IMR-90 (cell line): ENCODE measurements around the gene DTNA. TPM values are rescaled to one million over a fixed set of nuclear protein-coding genes. Genes with fewer than 3 reads are reported as not detected.

Source experiments
- ATAC-seq: fragments of 200-7000 bp; cut with Tn5 transposase; 2 replicates; pipeline ENCODE4 v1.9.1; 2020; ENCODE audit warnings: low read depth, mild to moderate bottlenecking, moderate library complexity
- BruUV-seq: library from RNA; stranded (reverse); fragments of 400-500 nt; replicated peaks from 2 replicates; lab custom pipeline; 2021; lab: Mats Ljungman, UMichigan
- CTCF ChIA-PET: fragments of 300-600 bp; formaldehyde crosslinking; extraction: SDS; loops from one replicate; lab custom pipeline; 2021; ENCODE audit warnings: antibody characterized with exemption; lab: Yijun Ruan, JAX
- POLR2A ChIA-PET: fragments of 300-600 bp; sonication (Branson Sonifier 250); formaldehyde crosslinking; loops from one replicate; lab custom pipeline; 2022; ENCODE audit warnings: antibody characterized with exemption; ENCODE audit not compliant: unreplicated experiment; lab: Charles Lee
- DNase-seq: peaks from one replicate; pipeline ENCODE4 v3.0.0; 2013
- H2AFZ ChIP-seq: replicated peaks from 2 replicates; pipeline ENCODE3; 2013; ENCODE audit warnings: low read length, mild to moderate bottlenecking; ENCODE audit not compliant: poor library complexity
- H2AK5ac ChIP-seq: 2 replicates; pipeline ENCODE4 v1.6.1; 2013; ENCODE audit warnings: low read depth, low read length, inconsistent platforms
- H2AK9ac ChIP-seq: replicated peaks from 2 replicates; pipeline ENCODE3; 2013; ENCODE audit warnings: mild to moderate bottlenecking, low read depth, low read length, moderate library complexity; ENCODE audit not compliant: poor library complexity
- H2BK120ac ChIP-seq: 2 replicates; pipeline ENCODE4 v1.6.1; 2013; ENCODE audit warnings: low read depth, low read length, inconsistent platforms
- H2BK15ac ChIP-seq: 3 replicates; pipeline ENCODE4 v1.6.1; 2013; ENCODE audit warnings: low read depth, low read length, inconsistent platforms
- H2BK20ac ChIP-seq: 2 replicates; pipeline ENCODE4 v1.6.1; 2013; ENCODE audit warnings: low read depth, mild to moderate bottlenecking, inconsistent platforms, low read length, moderate library complexity
- H2BK5ac ChIP-seq: 2 replicates; pipeline ENCODE4 v1.6.1; 2013; ENCODE audit warnings: mild to moderate bottlenecking, low read depth, low read length, inconsistent platforms; ENCODE audit not compliant: poor library complexity, severe bottlenecking
- H3K14ac ChIP-seq: replicated peaks from 2 replicates; pipeline ENCODE4 v1.6.1; 2013; ENCODE audit warnings: low read depth, low read length, inconsistent platforms
- H3K18ac ChIP-seq: 2 replicates; pipeline ENCODE4 v1.6.1; 2013; ENCODE audit warnings: low read depth, low read length, control low read depth
- H3K23ac ChIP-seq: 2 replicates; pipeline ENCODE4 v1.6.1; 2013; ENCODE audit warnings: low read depth, low read length, inconsistent platforms
- H3K27ac ChIP-seq: 2 replicates; pipeline ENCODE4 v1.5.1; 2013; ENCODE audit warnings: mild to moderate bottlenecking, control low read depth, low read length; ENCODE audit not compliant: insufficient read depth
- H3K27me3 ChIP-seq: 2 replicates; pipeline ENCODE4 v1.6.1; 2013; ENCODE audit warnings: low read length; ENCODE audit not compliant: control insufficient read depth, insufficient read depth
- H3K36me3 ChIP-seq: 2 replicates; pipeline ENCODE4 v1.6.1; 2013; ENCODE audit warnings: low read length, mixed read lengths; ENCODE audit not compliant: control insufficient read depth, insufficient read depth
- H3K4ac ChIP-seq: 2 replicates; pipeline ENCODE4 v1.6.1; 2013; ENCODE audit warnings: low read depth, low read length, inconsistent platforms
- H3K4me1 ChIP-seq: 2 replicates; pipeline ENCODE4 v1.6.1; 2013; ENCODE audit warnings: low read length, mixed read lengths; ENCODE audit not compliant: control insufficient read depth, insufficient read depth
- H3K4me2 ChIP-seq: 2 replicates; pipeline ENCODE4 v1.6.1; 2013; ENCODE audit warnings: low read depth, mild to moderate bottlenecking, control low read depth, low read length, moderate library complexity
- H3K4me3 ChIP-seq: 2 replicates; pipeline ENCODE4 v1.5.1; 2013; ENCODE audit warnings: low read depth, mild to moderate bottlenecking, control low read depth, low read length, moderate library complexity; ENCODE audit not compliant: insufficient read depth
- H3K56ac ChIP-seq: 2 replicates; pipeline ENCODE4 v1.6.1; 2013; ENCODE audit warnings: low read length, inconsistent platforms; ENCODE audit not compliant: insufficient read depth; ENCODE audit errors: extremely low read depth
- H3K79me1 ChIP-seq, 2 experiments: 2 replicates each; pipeline ENCODE4 v1.6.1; 2013; ENCODE audit warnings: low read length in 2 of 2, inconsistent platforms in 1 of 2, low read depth in 1 of 2
- H3K9ac ChIP-seq: 2 replicates; pipeline ENCODE4 v1.6.1; 2013; ENCODE audit warnings: low read depth, low read length, control low read depth
- H3K9me1 ChIP-seq: 2 replicates; pipeline ENCODE4 v1.6.1; 2013; ENCODE audit warnings: low read length, inconsistent platforms; ENCODE audit not compliant: insufficient read depth
- H3K9me3 ChIP-seq: 2 replicates; pipeline ENCODE4 v1.6.1; 2013; ENCODE audit warnings: low read length; ENCODE audit not compliant: control insufficient read depth, insufficient read depth
- H4K20me1 ChIP-seq: 2 replicates; pipeline ENCODE4 v1.6.1; 2013; ENCODE audit warnings: low read length, inconsistent platforms; ENCODE audit not compliant: insufficient read depth
- H4K5ac ChIP-seq: 2 replicates; pipeline ENCODE4 v1.6.1; 2013; ENCODE audit warnings: mild to moderate bottlenecking, low read depth, low read length, control low read depth
- H4K8ac ChIP-seq, 2 experiments: 2 replicates each; pipeline ENCODE4 v1.6.1; 2013; ENCODE audit warnings: low read depth in 2 of 2, low read length in 2 of 2, control low read depth in 1 of 2, inconsistent platforms in 1 of 2
- H4K91ac ChIP-seq: 2 replicates; pipeline ENCODE4 v1.6.1; 2013; ENCODE audit warnings: low read depth, low read length, inconsistent platforms; ENCODE audit not compliant: insufficient read depth
- BHLHE40 ChIP-seq: fragments of 150-350 bp; IDR thresholded peaks from 2 replicates; pipeline ENCODE4 v1.6.1; 2016; ENCODE audit warnings: mild to moderate bottlenecking, low read depth, low read length
- CEBPB ChIP-seq: IDR thresholded peaks from 2 replicates; pipeline ENCODE4 v1.6.1; 2012; ENCODE audit warnings: low read depth, low read length, improper control_type of control experiment
- CHD1 ChIP-seq: IDR thresholded peaks from 2 replicates; pipeline ENCODE4 v1.6.1; 2012; ENCODE audit warnings: low read depth, low read length, improper control_type of control experiment
- FOS ChIP-seq: fragments of 150-350 bp; IDR thresholded peaks from 2 replicates; pipeline ENCODE4 v1.6.1; 2016; ENCODE audit warnings: low read depth, low read length
- MAFK ChIP-seq: IDR thresholded peaks from 2 replicates; pipeline ENCODE4 v1.6.1; 2012; ENCODE audit warnings: low read depth, low read length, improper control_type of control experiment
- MAZ ChIP-seq: IDR thresholded peaks from 2 replicates; pipeline ENCODE4 v1.6.1; 2012; ENCODE audit warnings: low read depth, mild to moderate bottlenecking, low read length, improper control_type of control experiment, moderate library complexity, borderline replicate concordance
- NFE2L2 ChIP-seq: fragments of 150-350 bp; IDR thresholded peaks from 2 replicates; pipeline ENCODE4 v1.6.1; 2016; ENCODE audit warnings: low read depth, mild to moderate bottlenecking, low read length
- POLR2A ChIP-seq: IDR thresholded peaks from 2 replicates; pipeline ENCODE4 v1.6.1; 2012; ENCODE audit warnings: mild to moderate bottlenecking, low read depth, low read length
- RAD21 ChIP-seq: IDR thresholded peaks from 2 replicates; pipeline ENCODE4 v1.6.1; 2012; ENCODE audit warnings: low read length, improper control_type of control experiment
- RCOR1 ChIP-seq: IDR thresholded peaks from 2 replicates; pipeline ENCODE4 v1.6.1; 2012; ENCODE audit warnings: mild to moderate bottlenecking, low read length, improper control_type of control experiment; ENCODE audit not compliant: insufficient replicate concordance
- RFX5 ChIP-seq: IDR thresholded peaks from 2 replicates; pipeline ENCODE4 v1.8.0; 2012; ENCODE audit warnings: low read depth, mild to moderate bottlenecking, low read length, moderate library complexity
- SMC3 ChIP-seq: fragments of 150-350 bp; IDR thresholded peaks from 2 replicates; pipeline ENCODE4 v1.6.1; 2016; ENCODE audit warnings: low read depth, mild to moderate bottlenecking, antibody characterized with exemption, low read length, moderate library complexity
- WGBS, 2 experiments: methylation state at CpG; one replicate each; pipeline versions ENCODE4 v1.1.5 to v1.1.7; 2013; ENCODE audit warnings: missing lambda C conversion rate in 2 of 2; ENCODE audit not compliant: insufficient read length in 1 of 2; ENCODE audit errors: extremely low coverage in 2 of 2; 5-methylcytosine and 5-hydroxymethylcytosine counted together
- dilution Hi-C: fragments of 300-500 bp; cut with HindIII; formaldehyde crosslinking; loops from one replicate; pipeline ENCODE4 v1.14.3; 2018; ENCODE audit warnings: low sequenced_read_pairs; ENCODE audit not compliant: unreplicated experiment
- in situ Hi-C: fragments of 300-500 bp; cut with MboI; formaldehyde crosslinking; loops from 3 replicates; pipeline ENCODE4 v1.14.3; 2019; ENCODE audit warnings: low sequenced_read_pairs, inconsistent platforms, mixed read lengths
- intact Hi-C: fragments of 100-400 bp; cut with micrococcal nuclease; formaldehyde crosslinking; loops from 2 replicates; pipeline ENCODE4 v1.10.0; 2022
- polyA plus RNA-seq, 3 experiments: library from polyadenylated mRNA; depleted of rRNA; stranded (reverse); fragments of >200 nt; gene quantifications; 2 replicates each; pipeline ENCODE4 v1.2.3, GENCODE V29; 2012; ENCODE audit warnings: low replicate concordance in 1 of 3
- total RNA-seq: library from RNA; depleted of rRNA; stranded (reverse); fragments of >200 nt; gene quantifications from 2 replicates; pipeline ENCODE4 v1.2.3, GENCODE V29; 2012
- TF ChIP-seq, protein P1 (sequence below): fragments of 150-350 bp; IDR thresholded peaks from 2 replicates; pipeline ENCODE4 v1.6.1; 2017; ENCODE audit warnings: mild to moderate bottlenecking, antibody characterized with exemption, low read length, low read depth
- TF ChIP-seq, protein P2 (sequence below): fragments of 150-350 bp; IDR thresholded peaks from 2 replicates; pipeline ENCODE4 v1.6.1; 2016; ENCODE audit warnings: low read depth, mild to moderate bottlenecking, low read length, moderate library complexity, borderline replicate concordance
- TF ChIP-seq, protein P3 (sequence below): conservative IDR thresholded peaks from 2 replicates; pipeline ENCODE4 v1.5.1; 2012; ENCODE audit warnings: mild to moderate bottlenecking, low read depth, low read length, improper control_type of control experiment

The DTNA gene
- total and polyA plus RNA-seq, 2 of the 4 experiments (the other 2 are of a cell fraction) = 9.5 to 10.8 TPM

DNA sequence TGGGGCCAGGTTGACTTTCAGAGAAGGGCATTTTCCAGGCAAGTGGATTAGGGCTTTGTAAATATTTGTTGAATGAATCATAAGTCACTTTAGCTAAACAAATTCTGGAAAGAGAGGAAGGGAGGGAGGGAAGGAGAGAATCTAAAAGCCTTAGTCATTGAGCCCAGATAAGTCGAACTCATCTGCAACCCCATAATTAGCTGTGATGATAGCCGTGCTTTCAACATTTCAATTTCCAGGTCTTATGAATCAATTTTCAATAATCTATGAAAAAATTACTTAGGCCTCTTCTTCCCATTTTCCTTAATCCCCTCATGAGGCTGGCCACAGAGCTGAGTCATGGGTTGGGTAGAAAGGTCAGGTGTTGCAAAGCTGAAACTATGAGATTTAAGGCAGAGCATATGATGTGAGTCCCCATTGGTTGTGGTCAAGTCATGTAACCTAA is 219.3 kb downstream of the DTNA start:
- ChIA-PET POLR2A (no interaction called here), CTCF (interaction anchor here (1.0 kb wide), 1 partner anchor 214 kb away, joined by 3 read pairs; no protein-coding TSS in a partner anchor)
- dilution Hi-C loops = no loop called here
- DNase-seq = peak; percentile 91
- Histone ChIP-seq H2BK120ac (peak overlapping the region; percentile 89), H3K9me1 (peaks cover 4% of the 10 kb centered on the region; the same call in 1 of the 2 replicates), H4K5ac (0 out of 2 replicates have a peak overlapping the region, but pooled peaks have one; percentile 33), H3K4me3 (no peak overlapping the region), H3K9me3 (no peaks in the 10 kb centered on the region), H3K4me1 (peaks cover 9% of the 10 kb centered on the region), H3K18ac (peak overlapping the region; percentile 17; the same call in 1 of the 2 replicates), H3K23ac (no peak overlapping the region), H2AK9ac (no peak overlapping the region), H3K56ac (no peak overlapping the region), H2AFZ (peak overlapping the region; percentile 44), H2BK15ac (no peak overlapping the region; the same call in 2 of the 3 replicates), H3K4me2 (peak overlapping the region; percentile 21; the same call in 1 of the 2 replicates), H3K79me1 (no peaks in the 10 kb centered on the region), H3K27me3 (no peaks in the 10 kb centered on the region), H3K14ac (peak overlapping the region; percentile 54; the same call in 1 of the 2 replicates), H3K9ac (no peak overlapping the region), H4K91ac (no peak overlapping the region; the same call in 1 of the 2 replicates), H4K20me1 (no peaks in the 10 kb centered on the region), H4K8ac (peak overlapping the region; percentile 5 to 58; a peak in 2 of 4 replicates), H2BK5ac (peak overlapping the region; percentile 72), H2AK5ac (no peak overlapping the region), H3K27ac (peak overlapping the region; percentile 56; the same call in 1 of the 2 replicates), H3K4ac (peak overlapping the region; percentile 48), H3K36me3 (no peaks in the 10 kb centered on the region), H2BK20ac (peak overlapping the region; percentile 70; the same call in 1 of the 2 replicates)
- peak; percentile 94 for ATAC-seq
- TF ChIP-seq, protein P1, sequence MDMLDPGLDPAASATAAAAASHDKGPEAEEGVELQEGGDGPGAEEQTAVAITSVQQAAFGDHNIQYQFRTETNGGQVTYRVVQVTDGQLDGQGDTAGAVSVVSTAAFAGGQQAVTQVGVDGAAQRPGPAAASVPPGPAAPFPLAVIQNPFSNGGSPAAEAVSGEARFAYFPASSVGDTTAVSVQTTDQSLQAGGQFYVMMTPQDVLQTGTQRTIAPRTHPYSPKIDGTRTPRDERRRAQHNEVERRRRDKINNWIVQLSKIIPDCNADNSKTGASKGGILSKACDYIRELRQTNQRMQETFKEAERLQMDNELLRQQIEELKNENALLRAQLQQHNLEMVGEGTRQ = peak; percentile 54
- TF ChIP-seq SMC3 = no peak
- TF ChIP-seq MAFK = peak; percentile 26; the same call in 1 of the 2 replicates
- no peak for TF ChIP-seq POLR2A
- peak; percentile 48; the same call in 1 of the 2 replicates for TF ChIP-seq CEBPB
- TF ChIP-seq MAZ = peak; percentile 68
- TF ChIP-seq RAD21 = no peak
- peak; percentile 63 for TF ChIP-seq RCOR1
- TF ChIP-seq RFX5 = no peak
- TF ChIP-seq, protein P2, sequence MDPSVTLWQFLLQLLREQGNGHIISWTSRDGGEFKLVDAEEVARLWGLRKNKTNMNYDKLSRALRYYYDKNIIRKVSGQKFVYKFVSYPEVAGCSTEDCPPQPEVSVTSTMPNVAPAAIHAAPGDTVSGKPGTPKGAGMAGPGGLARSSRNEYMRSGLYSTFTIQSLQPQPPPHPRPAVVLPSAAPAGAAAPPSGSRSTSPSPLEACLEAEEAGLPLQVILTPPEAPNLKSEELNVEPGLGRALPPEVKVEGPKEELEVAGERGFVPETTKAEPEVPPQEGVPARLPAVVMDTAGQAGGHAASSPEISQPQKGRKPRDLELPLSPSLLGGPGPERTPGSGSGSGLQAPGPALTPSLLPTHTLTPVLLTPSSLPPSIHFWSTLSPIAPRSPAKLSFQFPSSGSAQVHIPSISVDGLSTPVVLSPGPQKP = no peak
- no peak for TF ChIP-seq CHD1
- TF ChIP-seq NFE2L2 = no peak; the same call in 1 of the 2 replicates
- TF ChIP-seq BHLHE40 = no peak
- TF ChIP-seq FOS = peak; percentile 57; the same call in 1 of the 2 replicates
- TF ChIP-seq, protein P3, sequence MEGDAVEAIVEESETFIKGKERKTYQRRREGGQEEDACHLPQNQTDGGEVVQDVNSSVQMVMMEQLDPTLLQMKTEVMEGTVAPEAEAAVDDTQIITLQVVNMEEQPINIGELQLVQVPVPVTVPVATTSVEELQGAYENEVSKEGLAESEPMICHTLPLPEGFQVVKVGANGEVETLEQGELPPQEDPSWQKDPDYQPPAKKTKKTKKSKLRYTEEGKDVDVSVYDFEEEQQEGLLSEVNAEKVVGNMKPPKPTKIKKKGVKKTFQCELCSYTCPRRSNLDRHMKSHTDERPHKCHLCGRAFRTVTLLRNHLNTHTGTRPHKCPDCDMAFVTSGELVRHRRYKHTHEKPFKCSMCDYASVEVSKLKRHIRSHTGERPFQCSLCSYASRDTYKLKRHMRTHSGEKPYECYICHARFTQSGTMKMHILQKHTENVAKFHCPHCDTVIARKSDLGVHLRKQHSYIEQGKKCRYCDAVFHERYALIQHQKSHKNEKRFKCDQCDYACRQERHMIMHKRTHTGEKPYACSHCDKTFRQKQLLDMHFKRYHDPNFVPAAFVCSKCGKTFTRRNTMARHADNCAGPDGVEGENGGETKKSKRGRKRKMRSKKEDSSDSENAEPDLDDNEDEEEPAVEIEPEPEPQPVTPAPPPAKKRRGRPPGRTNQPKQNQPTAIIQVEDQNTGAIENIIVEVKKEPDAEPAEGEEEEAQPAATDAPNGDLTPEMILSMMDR = no peak
- intact Hi-C loops = no loop called here
- WGBS, 2 experiments = no CpG with 5 or more reads among the region's 2 CpGs
- in situ Hi-C loops = no loop called here
- BruUV-seq = no TSS peak
